HepG2 (cell line): ENCODE results near the gene CEP43. TPM values are rescaled to one million over a fixed set of nuclear protein-coding genes. Genes with fewer than 3 reads are reported as not detected.

Experiments
- ARHGAP35 ChIP-seq: sonication (generic); formaldehyde crosslinking; IDR thresholded peaks from 2 replicates; pipeline ENCODE4 v1.9.0; 2022; ENCODE audit warnings: mild to moderate bottlenecking, inconsistent platforms, moderate library complexity, missing genetic modification reagents, borderline replicate concordance
- CBX2 ChIP-seq, 2 experiments: fragments of 200-600 bp in 1 of 2; sonication (generic); formaldehyde crosslinking in 1 of 2; IDR thresholded peaks; 2 replicates each; pipeline versions ENCODE4 v1.7.0 to v1.8.1; 2018 to 2022; ENCODE audit warnings: low read depth in 2 of 2, low read length in 1 of 2, mild to moderate bottlenecking in 1 of 2, missing genetic modification reagents in 1 of 2
- CC2D1A ChIP-seq: sonication (generic); formaldehyde crosslinking; IDR thresholded peaks from 2 replicates; pipeline ENCODE4 v1.8.1; 2023; ENCODE audit warnings: mild to moderate bottlenecking, missing genetic modification reagents
- EED ChIP-seq: sonication (generic); formaldehyde crosslinking; IDR thresholded peaks from 2 replicates; pipeline ENCODE4 v1.5.0; 2020; ENCODE audit warnings: mild to moderate bottlenecking, missing genetic modification reagents
- FOXC1 ChIP-seq: sonication (generic); formaldehyde crosslinking; IDR thresholded peaks from 2 replicates; pipeline ENCODE4 v1.8.0; 2022; ENCODE audit warnings: mild to moderate bottlenecking, missing genetic modification reagents, borderline replicate concordance
- HDAC1 ChIP-seq: sonication (generic); formaldehyde crosslinking; IDR thresholded peaks from 2 replicates; pipeline ENCODE4 v1.5.1; 2020; ENCODE audit warnings: mild to moderate bottlenecking, missing genetic modification reagents
- NFRKB ChIP-seq: fragments of 450-650 bp; IDR thresholded peaks from 2 replicates; pipeline ENCODE4 v1.6.1; 2017
- NR2C2 ChIP-seq: sonication (generic); formaldehyde crosslinking; IDR thresholded peaks from 2 replicates; pipeline ENCODE4 v1.4.0; 2020; ENCODE audit warnings: missing genetic modification reagents, mild to moderate bottlenecking, moderate library complexity, borderline replicate concordance
- PHF8 ChIP-seq: sonication (generic); formaldehyde crosslinking; IDR thresholded peaks from 2 replicates; pipeline ENCODE4 v1.5.0; 2020; ENCODE audit warnings: missing genetic modification reagents
- REL ChIP-seq: sonication (generic); formaldehyde crosslinking; conservative IDR thresholded peaks from 2 replicates; pipeline ENCODE4 v1.8.0; 2022; ENCODE audit warnings: mild to moderate bottlenecking, missing genetic modification reagents, moderate library complexity
- SIN3A ChIP-seq: IDR thresholded peaks from 2 replicates; pipeline ENCODE4 v1.6.1; 2011; ENCODE audit warnings: low read depth, mild to moderate bottlenecking, control low read depth, low read length, borderline replicate concordance
- ZBTB3 ChIP-seq: sonication (generic); formaldehyde crosslinking; IDR thresholded peaks from 2 replicates; pipeline ENCODE4 v1.4.0; 2020; ENCODE audit warnings: low read depth, mild to moderate bottlenecking, moderate library complexity, missing genetic modification reagents, borderline replicate concordance
- ZC3H13 ChIP-seq: sonication (generic); formaldehyde crosslinking; IDR thresholded peaks from 2 replicates; pipeline ENCODE4 v1.8.1; 2023; ENCODE audit warnings: mild to moderate bottlenecking, missing genetic modification reagents, moderate library complexity
- ZFP82 ChIP-seq: sonication (generic); formaldehyde crosslinking; IDR thresholded peaks from 2 replicates; pipeline ENCODE4 v1.5.1; 2020; ENCODE audit warnings: mild to moderate bottlenecking, missing genetic modification reagents, borderline replicate concordance
- ZMYM2 ChIP-seq: sonication (generic); formaldehyde crosslinking; IDR thresholded peaks from 2 replicates; pipeline ENCODE4 v1.8.0; 2022; ENCODE audit warnings: mild to moderate bottlenecking, missing genetic modification reagents
- ZNF564 ChIP-seq: sonication (generic); formaldehyde crosslinking; IDR thresholded peaks from 2 replicates; pipeline ENCODE4 v1.8.1; 2023; ENCODE audit warnings: mild to moderate bottlenecking, missing genetic modification reagents
- ZNF569 ChIP-seq: sonication (generic); formaldehyde crosslinking; IDR thresholded peaks from 2 replicates; pipeline ENCODE4 v1.5.0; 2020; ENCODE audit warnings: mild to moderate bottlenecking, missing genetic modification reagents, moderate library complexity, borderline replicate concordance
- ZNF816 ChIP-seq: sonication (generic); formaldehyde crosslinking; IDR thresholded peaks from 2 replicates; pipeline ENCODE4 v1.8.0; 2022; ENCODE audit warnings: missing genetic modification reagents, mild to moderate bottlenecking, borderline replicate concordance
- polyA plus RNA-seq, 8 experiments: library from polyadenylated mRNA; depleted of rRNA in 3 of 8; stranded (reverse) in 7 of 8; unstranded in 1 of 8; fragments of >200 nt; fragmentation: Illumina TruSeq in 4 of 8; extraction: Trizol in 4 of 8; gene quantifications; 2 replicates each; pipeline versions ENCODE4 v1.2.1 to v1.2.3, GENCODE V29; 2011 to 2016; ENCODE audit warnings: low read depth in 4 of 8, missing spikeins in 1 of 8, mixed read lengths in 1 of 8; ENCODE audit not compliant: insufficient read depth in 1 of 8
- total RNA-seq, 5 experiments: library from RNA; depleted of rRNA; stranded (reverse); fragments of >200 nt; fragmentation: Illumina TruSeq; extraction: Trizol; gene quantifications; 2 replicates each; pipeline ENCODE4 v1.2.3, GENCODE V29; 2016; ENCODE audit warnings: low read depth in 1 of 5
- TF ChIP-seq, protein P1 (sequence below): IDR thresholded peaks from 2 replicates; pipeline ENCODE4 v1.6.1; 2016; ENCODE audit warnings: missing genetic modification reagents, missing compliant biosample characterization
- TF ChIP-seq, protein P2 (sequence below): sonication (generic); formaldehyde crosslinking; IDR thresholded peaks from 2 replicates; pipeline ENCODE4 v1.8.1; 2022; ENCODE audit warnings: mild to moderate bottlenecking, missing genetic modification reagents
- TF ChIP-seq, protein P3 (sequence below): sonication (generic); formaldehyde crosslinking; IDR thresholded peaks from 2 replicates; pipeline ENCODE4 v1.8.1; 2023; ENCODE audit warnings: mild to moderate bottlenecking, missing genetic modification reagents
- TF ChIP-seq, protein P4 (sequence below): sonication (generic); formaldehyde crosslinking; IDR thresholded peaks from 2 replicates; pipeline ENCODE4 v1.4.0; 2020; ENCODE audit warnings: missing genetic modification reagents; ENCODE audit errors: not compliant biosample characterization
- TF ChIP-seq, protein P5 (sequence below): sonication (generic); formaldehyde crosslinking; IDR thresholded peaks from 2 replicates; pipeline ENCODE4 v1.5.0; 2020; ENCODE audit warnings: mild to moderate bottlenecking, missing genetic modification reagents

The CEP43 gene
- total and polyA plus RNA-seq, 2 of the 13 experiments (the other 11 are each of a cell fraction or from before 2014, with no cell fraction given): 29.3 to 73.9 TPM

DNA sequence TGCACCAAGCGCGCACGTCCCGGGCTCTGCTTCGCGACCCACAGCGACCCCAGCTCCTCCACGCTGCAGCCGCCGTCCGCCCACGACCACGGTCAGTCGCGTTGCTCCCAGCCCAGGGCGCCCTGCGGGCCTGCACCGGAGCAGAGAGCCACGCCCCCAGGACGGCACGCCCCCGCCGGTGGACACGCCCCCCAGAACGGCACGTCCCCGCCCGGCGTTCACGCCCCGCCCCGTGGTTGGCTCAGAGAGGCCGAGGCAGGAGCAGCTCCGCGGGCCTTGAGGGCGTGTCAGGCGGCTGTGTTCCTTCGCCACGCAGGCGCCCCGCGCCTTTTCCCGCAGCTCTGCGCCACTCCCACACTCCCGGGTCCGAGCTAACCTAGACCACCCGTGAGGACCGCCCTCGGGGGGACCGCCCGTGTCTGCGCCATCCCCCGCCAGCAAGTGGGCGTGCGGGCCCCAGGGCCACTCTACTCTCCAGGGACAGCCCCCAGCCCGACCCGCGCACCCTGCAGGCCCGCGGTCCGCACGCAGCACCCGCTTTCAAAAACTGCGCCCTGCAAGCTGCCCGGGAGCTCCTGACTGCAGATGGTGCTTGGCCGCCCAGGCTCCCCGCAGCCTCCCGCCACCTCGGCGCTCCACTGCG, 42.6 kb upstream of the CEP43 start, which contains the start of gene RNASET2 (continued):
- TF ChIP-seq, protein P1, sequence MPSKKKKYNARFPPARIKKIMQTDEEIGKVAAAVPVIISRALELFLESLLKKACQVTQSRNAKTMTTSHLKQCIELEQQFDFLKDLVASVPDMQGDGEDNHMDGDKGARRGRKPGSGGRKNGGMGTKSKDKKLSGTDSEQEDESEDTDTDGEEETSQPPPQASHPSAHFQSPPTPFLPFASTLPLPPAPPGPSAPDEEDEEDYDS (CRISPR knock-in tag): peak; percentile 98
- TF ChIP-seq EED (CRISPR knock-in tag) (peak; percentile 89), HDAC1 (CRISPR knock-in tag) (peak; percentile 80; the same call in 1 of the 2 replicates), CC2D1A (CRISPR knock-in tag) (no peak), ZNF816 (CRISPR knock-in tag) (no peak; the same call in 1 of the 2 replicates), NR2C2 (peak; percentile 29), NFRKB (no peak), ZFP82 (CRISPR knock-in tag) (peak; percentile 25), ZNF569 (peak; percentile 68; the same call in 1 of the 2 replicates), ZNF564 (CRISPR knock-in tag) (peak; percentile 89), FOXC1 (CRISPR knock-in tag) (peak; percentile 87; the same call in 1 of the 2 replicates), CBX2 (IDR thresholded peaks at IDR 0.05; ENCODE audit: low read depth, low read length) (no peak), CBX2 (CRISPR knock-in tag; IDR thresholded peaks at IDR 0.05; ENCODE audit: low read depth) (no peak; the same call in 1 of the 2 replicates), ZBTB3 (peak; percentile 87), ARHGAP35 (CRISPR knock-in tag) (peak; percentile 87), SIN3A (peak; percentile 84; the same call in 1 of the 2 replicates), REL (CRISPR knock-in tag) (peak; percentile 66), ZMYM2 (CRISPR knock-in tag) (no peak; the same call in 1 of the 2 replicates), PHF8 (CRISPR knock-in tag) (peak; percentile 83), ZC3H13 (CRISPR knock-in tag) (peak; percentile 83)
- TF ChIP-seq, protein P2, sequence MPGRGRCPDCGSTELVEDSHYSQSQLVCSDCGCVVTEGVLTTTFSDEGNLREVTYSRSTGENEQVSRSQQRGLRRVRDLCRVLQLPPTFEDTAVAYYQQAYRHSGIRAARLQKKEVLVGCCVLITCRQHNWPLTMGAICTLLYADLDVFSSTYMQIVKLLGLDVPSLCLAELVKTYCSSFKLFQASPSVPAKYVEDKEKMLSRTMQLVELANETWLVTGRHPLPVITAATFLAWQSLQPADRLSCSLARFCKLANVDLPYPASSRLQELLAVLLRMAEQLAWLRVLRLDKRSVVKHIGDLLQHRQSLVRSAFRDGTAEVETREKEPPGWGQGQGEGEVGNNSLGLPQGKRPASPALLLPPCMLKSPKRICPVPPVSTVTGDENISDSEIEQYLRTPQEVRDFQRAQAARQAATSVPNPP (CRISPR knock-in tag): no peak; the same call in 1 of the 2 replicates
- TF ChIP-seq, protein P3, sequence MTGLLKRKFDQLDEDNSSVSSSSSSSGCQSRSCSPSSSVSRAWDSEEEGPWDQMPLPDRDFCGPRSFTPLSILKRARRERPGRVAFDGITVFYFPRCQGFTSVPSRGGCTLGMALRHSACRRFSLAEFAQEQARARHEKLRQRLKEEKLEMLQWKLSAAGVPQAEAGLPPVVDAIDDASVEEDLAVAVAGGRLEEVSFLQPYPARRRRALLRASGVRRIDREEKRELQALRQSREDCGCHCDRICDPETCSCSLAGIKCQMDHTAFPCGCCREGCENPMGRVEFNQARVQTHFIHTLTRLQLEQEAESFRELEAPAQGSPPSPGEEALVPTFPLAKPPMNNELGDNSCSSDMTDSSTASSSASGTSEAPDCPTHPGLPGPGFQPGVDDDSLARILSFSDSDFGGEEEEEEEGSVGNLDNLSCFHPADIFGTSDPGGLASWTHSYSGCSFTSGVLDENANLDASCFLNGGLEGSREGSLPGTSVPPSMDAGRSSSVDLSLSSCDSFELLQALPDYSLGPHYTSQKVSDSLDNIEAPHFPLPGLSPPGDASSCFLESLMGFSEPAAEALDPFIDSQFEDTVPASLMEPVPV: peak; percentile 93
- TF ChIP-seq, protein P4, sequence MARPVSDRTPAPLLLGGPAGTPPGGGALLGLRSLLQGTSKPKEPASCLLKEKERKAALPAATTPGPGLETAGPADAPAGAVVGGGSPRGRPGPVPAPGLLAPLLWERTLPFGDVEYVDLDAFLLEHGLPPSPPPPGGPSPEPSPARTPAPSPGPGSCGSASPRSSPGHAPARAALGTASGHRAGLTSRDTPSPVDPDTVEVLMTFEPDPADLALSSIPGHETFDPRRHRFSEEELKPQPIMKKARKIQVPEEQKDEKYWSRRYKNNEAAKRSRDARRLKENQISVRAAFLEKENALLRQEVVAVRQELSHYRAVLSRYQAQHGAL (CRISPR knock-in tag): peak; percentile 14
- TF ChIP-seq, protein P5, sequence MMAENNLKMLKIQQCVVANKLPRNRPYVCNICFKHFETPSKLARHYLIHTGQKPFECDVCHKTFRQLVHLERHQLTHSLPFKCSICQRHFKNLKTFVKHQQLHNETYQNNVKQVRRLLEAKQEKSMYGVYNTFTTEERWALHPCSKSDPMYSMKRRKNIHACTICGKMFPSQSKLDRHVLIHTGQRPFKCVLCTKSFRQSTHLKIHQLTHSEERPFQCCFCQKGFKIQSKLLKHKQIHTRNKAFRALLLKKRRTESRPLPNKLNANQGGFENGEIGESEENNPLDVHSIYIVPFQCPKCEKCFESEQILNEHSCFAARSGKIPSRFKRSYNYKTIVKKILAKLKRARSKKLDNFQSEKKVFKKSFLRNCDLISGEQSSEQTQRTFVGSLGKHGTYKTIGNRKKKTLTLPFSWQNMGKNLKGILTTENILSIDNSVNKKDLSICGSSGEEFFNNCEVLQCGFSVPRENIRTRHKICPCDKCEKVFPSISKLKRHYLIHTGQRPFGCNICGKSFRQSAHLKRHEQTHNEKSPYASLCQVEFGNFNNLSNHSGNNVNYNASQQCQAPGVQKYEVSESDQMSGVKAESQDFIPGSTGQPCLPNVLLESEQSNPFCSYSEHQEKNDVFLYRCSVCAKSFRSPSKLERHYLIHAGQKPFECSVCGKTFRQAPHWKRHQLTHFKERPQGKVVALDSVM (CRISPR knock-in tag): peak; percentile 40
